ENCODE results near the gene ITCH. TPM values are rescaled to one million over a fixed set of nuclear protein-coding genes. Genes with fewer than 3 reads are reported as not detected.

ITCH gene
- total and polyA plus RNA-seq, 2 of the 8 experiments (the other 6 are each of a cell fraction or from before 2014, with no cell fraction given) = 3.9 to 45.2 TPM

- TF ChIP-seq RAD21 (IDR thresholded peaks at IDR 0.05 in 1 of 2, conservative IDR thresholded peaks at IDR 0.05 in 1 of 2; ENCODE audit: low read depth in 2 of 2, low read length in 2 of 2) = peak; percentile 89
- TF ChIP-seq TAF1 (IDR thresholded peaks at IDR 0.05; ENCODE audit: low read depth, low read length) = 0 out of 2 replicates have a peak, but pooled peaks have one; percentile 26
- TF ChIP-seq SP4 (IDR thresholded peaks at IDR 0.05; ENCODE audit: low read length) = no peak
These were observed 160.1 kb downstream of the ITCH start (continued) for GRCh38 chr20:34522969-34523871.
